Measurements from ENCODE around the gene SCEL. TPM values are rescaled to one million over a fixed set of nuclear protein-coding genes. Genes with fewer than 3 reads are reported as not detected.
A peak's percentile ranks its signal among the peaks of the same experiment; 100 is the strongest.

Gene SCEL
- total RNA-seq, 4 donors from 2014 or later, result 0.13 to 1.7 (median 0.29) TPM; not detected in 1

DNA sequence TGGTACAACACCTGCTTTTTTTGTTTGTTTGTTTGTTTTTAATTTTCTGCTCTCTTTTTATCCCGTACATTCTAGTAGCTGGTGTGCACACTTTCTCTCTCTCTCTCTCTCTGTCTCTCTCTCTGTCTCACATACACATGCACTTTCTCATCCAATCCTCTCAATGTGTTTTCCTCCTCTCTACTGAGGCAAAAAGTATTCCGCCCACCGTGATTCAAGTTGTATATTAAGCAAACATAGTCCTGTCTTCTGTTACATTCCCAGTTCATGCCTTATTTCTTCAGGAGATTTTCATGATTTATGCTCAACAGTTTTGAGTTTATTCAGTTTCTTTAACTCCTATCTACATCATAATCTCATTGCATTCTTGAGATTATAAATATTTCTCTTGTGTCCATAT lies 38.2 kb upstream of the SCEL start:
- Histone ChIP-seq H3K27me3 (no peaks in the 10 kb centered on the region), H3K36me3 (no peaks in the 10 kb centered on the region), H3K4me1 (peaks cover 0 to 8% (median 0%) of the 10 kb centered on the region in 4 donors), H3K27ac (replicated peaks in 1 of 4) (no peak overlapping the region), H3K9me3 (no peaks in the 10 kb centered on the region), H3K4me3 (no peak overlapping the region)
- TF ChIP-seq POLR2A (IDR thresholded peaks at IDR 0.05; ENCODE audit: low read depth), result no peak
- TF ChIP-seq, protein P1, sequence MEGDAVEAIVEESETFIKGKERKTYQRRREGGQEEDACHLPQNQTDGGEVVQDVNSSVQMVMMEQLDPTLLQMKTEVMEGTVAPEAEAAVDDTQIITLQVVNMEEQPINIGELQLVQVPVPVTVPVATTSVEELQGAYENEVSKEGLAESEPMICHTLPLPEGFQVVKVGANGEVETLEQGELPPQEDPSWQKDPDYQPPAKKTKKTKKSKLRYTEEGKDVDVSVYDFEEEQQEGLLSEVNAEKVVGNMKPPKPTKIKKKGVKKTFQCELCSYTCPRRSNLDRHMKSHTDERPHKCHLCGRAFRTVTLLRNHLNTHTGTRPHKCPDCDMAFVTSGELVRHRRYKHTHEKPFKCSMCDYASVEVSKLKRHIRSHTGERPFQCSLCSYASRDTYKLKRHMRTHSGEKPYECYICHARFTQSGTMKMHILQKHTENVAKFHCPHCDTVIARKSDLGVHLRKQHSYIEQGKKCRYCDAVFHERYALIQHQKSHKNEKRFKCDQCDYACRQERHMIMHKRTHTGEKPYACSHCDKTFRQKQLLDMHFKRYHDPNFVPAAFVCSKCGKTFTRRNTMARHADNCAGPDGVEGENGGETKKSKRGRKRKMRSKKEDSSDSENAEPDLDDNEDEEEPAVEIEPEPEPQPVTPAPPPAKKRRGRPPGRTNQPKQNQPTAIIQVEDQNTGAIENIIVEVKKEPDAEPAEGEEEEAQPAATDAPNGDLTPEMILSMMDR (IDR thresholded peaks at IDR 0.05), result no peak
- intact Hi-C loops (cut with DNase I), result no loop called here
- WGBS, result 77% methylated on average over 3 of the region's 3 CpGs
- DNase-seq (ENCODE audit: extremely low spot score), result no peak

DNA sequence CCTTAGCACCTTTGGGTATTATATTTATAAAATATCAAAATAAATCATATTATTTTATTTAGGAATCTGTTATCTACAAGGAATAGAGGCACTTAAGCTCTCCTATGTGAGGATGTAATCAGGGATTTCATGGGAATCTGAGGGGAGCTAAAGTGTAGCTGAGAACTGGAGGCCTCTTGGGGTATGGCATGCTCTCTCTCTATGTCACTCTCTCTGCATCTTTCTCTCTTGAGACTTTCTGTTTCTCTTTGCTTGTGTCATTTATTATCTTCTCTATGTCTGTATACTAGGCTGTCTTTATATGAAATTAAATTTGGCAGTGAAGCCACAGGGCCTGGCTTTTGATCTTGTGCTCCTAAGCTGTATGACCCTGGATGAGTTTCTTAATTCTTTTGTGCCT lies 37.7 kb upstream of the SCEL start:
- Histone ChIP-seq H3K27ac (replicated peaks in 1 of 4) (no peak overlapping the region), H3K4me3 (no peak overlapping the region), H3K4me1 (peaks cover 0 to 4% (median 0%) of the 10 kb centered on the region in 4 donors), H3K9me3 (no peaks in the 10 kb centered on the region), H3K27me3 (no peaks in the 10 kb centered on the region), H3K36me3 (no peaks in the 10 kb centered on the region)
- TF ChIP-seq EP300 (IDR thresholded peaks at IDR 0.05) (no peak), POLR2AphosphoS5 (IDR thresholded peaks at IDR 0.05) (no peak)
- intact Hi-C loops (cut with DNase I), result no loop called here
- DNase-seq (ENCODE audit: extremely low spot score), result no peak

DNA sequence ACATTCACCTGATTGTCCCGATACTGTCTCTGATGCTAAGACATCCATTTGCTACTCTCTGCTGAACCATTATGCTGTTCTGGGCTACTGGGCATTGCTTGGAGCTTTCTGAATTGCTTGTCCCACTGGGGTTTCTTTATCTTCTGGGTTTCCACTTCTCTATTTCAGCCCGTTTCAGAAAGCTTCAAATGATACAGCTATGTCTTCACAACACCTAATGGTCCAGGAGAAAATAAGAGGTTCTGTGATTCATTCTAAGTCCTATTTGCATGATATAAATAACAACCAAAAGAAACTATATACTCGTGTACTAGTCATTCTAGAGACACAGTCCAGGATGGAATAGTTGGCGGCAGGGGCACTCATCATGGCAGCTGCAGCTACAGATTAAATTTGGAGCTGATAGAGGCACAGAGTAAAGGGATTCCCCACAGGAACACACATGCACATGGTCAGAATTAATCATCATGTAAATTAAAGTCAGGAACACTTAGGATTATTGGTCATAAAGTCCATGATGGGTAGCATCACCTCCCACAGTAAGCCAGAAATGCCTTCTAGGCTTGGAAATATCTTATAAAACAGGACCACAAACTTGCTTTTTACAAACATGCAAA lies 33.3 kb upstream of the SCEL start:
- no peak overlapping the region for H3K27ac ChIP-seq (replicated peaks in 1 of 4)
- H3K36me3 ChIP-seq, result no peaks in the 10 kb centered on the region
- intact Hi-C loops (cut with DNase I), result no loop called here
- no peaks in the 10 kb centered on the region for H3K27me3 ChIP-seq
- H3K4me1 ChIP-seq, result no peaks in the 10 kb centered on the region
- H3K4me3 ChIP-seq, result no peak overlapping the region
- WGBS, result 87% methylated on average over 4 of the region's 4 CpGs
- no peak for TF ChIP-seq EP300 (IDR thresholded peaks at IDR 0.05)
- no peaks in the 10 kb centered on the region for H3K9me3 ChIP-seq
- DNase-seq (ENCODE audit: extremely low spot score), result no peak

DNA sequence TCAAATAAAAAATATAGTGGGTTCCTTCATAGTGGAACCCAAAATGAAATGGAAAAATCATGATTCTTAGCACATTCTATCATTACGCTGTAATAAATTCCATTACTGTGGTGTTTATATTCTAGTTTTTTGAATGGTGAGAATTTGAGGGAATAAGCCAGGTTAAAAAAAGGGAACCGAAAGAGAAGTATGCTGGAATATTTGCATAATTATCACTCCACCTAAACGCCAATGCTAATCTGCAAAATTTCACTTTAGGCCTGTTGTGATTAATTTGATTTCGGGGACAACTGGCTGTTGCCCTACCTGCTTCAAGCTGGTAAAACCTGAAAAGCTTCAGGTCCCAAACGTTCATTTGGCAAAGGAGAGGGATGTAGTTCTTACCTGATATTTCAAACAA lies 32.1 kb upstream of the SCEL start:
- H3K36me3 ChIP-seq, result no peaks in the 10 kb centered on the region
- intact Hi-C loops (cut with DNase I), result no loop called here
- H3K4me3 ChIP-seq, result no peak overlapping the region
- no peaks in the 10 kb centered on the region for H3K9me3 ChIP-seq
- TF ChIP-seq POLR2A (IDR thresholded peaks at IDR 0.05; ENCODE audit: low read depth), result no peak
- TF ChIP-seq, protein P1 (IDR thresholded peaks at IDR 0.05), result no peak
- TF ChIP-seq POLR2AphosphoS5 (IDR thresholded peaks at IDR 0.05), result no peak
- peaks cover 0 to 8% (median 7%) of the 10 kb centered on the region in 4 donors for H3K4me1 ChIP-seq
- H3K27ac ChIP-seq (replicated peaks in 1 of 4), result no peak overlapping the region
- no peaks in the 10 kb centered on the region for H3K27me3 ChIP-seq
- DNase-seq (ENCODE audit: extremely low spot score), result no peak
- WGBS, result 85% methylated on average over 5 of the region's 5 CpGs

DNA sequence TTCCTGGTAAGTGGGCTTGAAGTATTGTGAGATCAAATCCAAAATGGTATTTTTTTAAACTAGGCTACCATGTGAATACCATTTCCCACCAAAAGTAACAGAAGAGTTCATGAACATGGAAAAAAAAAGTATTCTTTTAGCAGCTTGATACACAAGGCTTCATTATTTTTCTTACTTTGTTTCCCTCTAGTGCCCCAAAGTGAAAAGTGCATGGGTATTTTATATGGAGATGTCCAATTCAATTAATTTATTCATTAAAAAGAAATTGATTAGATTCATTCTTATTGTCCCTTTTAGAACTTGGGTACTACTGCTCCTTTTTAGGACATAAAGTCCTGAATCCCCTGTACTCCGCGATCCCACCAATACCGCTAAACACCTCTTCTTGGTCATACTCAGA lies 28.6 kb upstream of the SCEL start:
- TF ChIP-seq POLR2AphosphoS5 (IDR thresholded peaks at IDR 0.05), result no peak
- TF ChIP-seq POLR2A (IDR thresholded peaks at IDR 0.05; ENCODE audit: low read depth), result no peak
- TF ChIP-seq EP300 (IDR thresholded peaks at IDR 0.05), result no peak
- TF ChIP-seq, protein P1 (IDR thresholded peaks at IDR 0.05), result peak in 1 of 3 experiments; percentile 32
- Histone ChIP-seq H3K36me3 (no peaks in the 10 kb centered on the region), H3K4me1 (peaks cover 0 to 21% (median 19%) of the 10 kb centered on the region in 4 donors), H3K4me3 (no peak overlapping the region), H3K9me3 (no peaks in the 10 kb centered on the region), H3K27ac (replicated peaks in 1 of 4) (no peak overlapping the region), H3K27me3 (no peaks in the 10 kb centered on the region)
- DNase-seq (ENCODE audit: extremely low spot score), result no peak
- intact Hi-C loops (cut with DNase I), result no loop called here
- 94% methylated on average over 3 of the region's 3 CpGs for WGBS

Data from esophagus muscularis mucosa (tissue), 4 donors.